GM12891 (cell line): ENCODE measurements around the gene RABL6.

Experiments used
- POLR2A ChIP-seq: IDR thresholded peaks from 2 replicates; pipeline ENCODE4 v1.6.1; 2011; ENCODE audit warnings: low read depth, low read length, control low read depth
- POLR2AphosphoS5 ChIP-seq: IDR thresholded peaks from 2 replicates; pipeline ENCODE4 v1.6.1; 2011; ENCODE audit warnings: low read depth, low read length, control low read depth
- TAF1 ChIP-seq: IDR thresholded peaks from 2 replicates; pipeline ENCODE4 v1.6.1; 2011; ENCODE audit warnings: low read depth, low read length, control low read depth

- no peak for TF ChIP-seq POLR2AphosphoS5
- no peak for TF ChIP-seq POLR2A
- no peak for TF ChIP-seq TAF1
These were observed 55.3 kb downstream of the RABL6 start for GRCh38 chr9:136862849-136863622.
